Activated T-cell treated with anti-CD3 and anti-CD28 coated beads for 24 hours (primary cell): ENCODE results near the gene DSTN.
A peak's percentile ranks its signal among the peaks of the same experiment; 100 is the strongest.

Source experiments
- DNase-seq: peaks from one replicate; pipeline ENCODE4 v3.0.0-alpha.2; 2020; ENCODE audit warnings: low read depth

Gene DSTN

GRCh38 chr20:17580895-17581294, 11.0 kb downstream of the DSTN start:
- DNase-seq: no peak

GRCh38 chr20:17583126-17583525, 13.3 kb downstream of the DSTN start:
- DNase-seq: no peak

GRCh38 chr20:17584689-17585088, 14.8 kb downstream of the DSTN start:
- no peak for DNase-seq

- DNase-seq: no peak
Observed at GRCh38 chr20:17586250-17586649, 16.4 kb downstream of the DSTN start.

- no peak for DNase-seq
Observed at GRCh38 chr20:17587148-17587547, 17.3 kb downstream of the DSTN start.

- no peak for DNase-seq
Observed at GRCh38 chr20:17587824-17588223, 17.9 kb downstream of the DSTN start.

GRCh38 chr20:17589161-17589834, 19.4 kb downstream of the DSTN start:
- no peak for DNase-seq

GRCh38 chr20:17590245-17590644, 20.4 kb downstream of the DSTN start:
- no peak for DNase-seq

- no peak for DNase-seq
Observed at GRCh38 chr20:17593902-17594301, 24.0 kb downstream of the DSTN start.

GRCh38 chr20:17594443-17594842, 24.6 kb downstream of the DSTN start:
- DNase-seq: no peak

GRCh38 chr20:17595856-17596255, 26.0 kb downstream of the DSTN start:
- no peak for DNase-seq

- DNase-seq: no peak
Observed at GRCh38 chr20:17598013-17598550, 28.2 kb downstream of the DSTN start.

- no peak for DNase-seq
Observed at GRCh38 chr20:17601957-17602356, 32.1 kb downstream of the DSTN start.

GRCh38 chr20:17602493-17602892, 32.6 kb downstream of the DSTN start:
- DNase-seq: no peak

GRCh38 chr20:17605131-17605660, 35.3 kb downstream of the DSTN start:
- DNase-seq: no peak

- no peak for DNase-seq
Observed at GRCh38 chr20:17606001-17606400, 36.1 kb downstream of the DSTN start.

- no peak for DNase-seq
Observed at GRCh38 chr20:17608701-17609497, 39.0 kb downstream of the DSTN start.

GRCh38 chr20:17609811-17610377, 40.0 kb downstream of the DSTN start:
- DNase-seq: no peak

- peak; percentile 43 for DNase-seq
Observed at GRCh38 chr20:17610566-17611289, 40.9 kb downstream of the DSTN start.

GRCh38 chr20:17611290-17611539, 41.3 kb downstream of the DSTN start:
- no peak for DNase-seq

- DNase-seq: no peak
Observed at GRCh38 chr20:17611540-17612286, 41.8 kb downstream of the DSTN start.
